Activated T-cell treated with anti-CD3 and anti-CD28 coated beads for 48 hours (primary cell): ENCODE measurements around the gene TBC1D13.
"Not testable (repeated sequence)": the region's sequence is repeated elsewhere in the genome, so short reads cannot be mapped to it uniquely, and the experiment has no call there.

ENCODE experiments used
- DNase-seq: peaks from one replicate; pipeline ENCODE4 v3.0.0-alpha.2; 2020; ENCODE audit warnings: low read depth

The TBC1D13 gene

GRCh38 chr9:128847803-128848202 lies 60.8 kb downstream of the TBC1D13 start:
- no peak for DNase-seq

- not testable (repeated sequence) for DNase-seq
Observed at GRCh38 chr9:128851024-128851423, 64.0 kb downstream of the TBC1D13 start.

GRCh38 chr9:128851779-128852600 lies 64.9 kb downstream of the TBC1D13 start:
- DNase-seq, result not testable (repeated sequence)

GRCh38 chr9:128852646-128853045 lies 65.6 kb downstream of the TBC1D13 start:
- DNase-seq, result not testable (repeated sequence)

GRCh38 chr9:128854454-128854853 lies 67.4 kb downstream of the TBC1D13 start:
- not testable (repeated sequence) for DNase-seq

GRCh38 chr9:128858476-128858875 lies 71.4 kb downstream of the TBC1D13 start:
- not testable (repeated sequence) for DNase-seq
